CD4-positive, alpha-beta T cell treated with Interleukin-4 for 1 hour (primary cell): ENCODE data around the gene MRPS14.
A peak's percentile ranks its signal among the peaks of the same experiment; 100 is the strongest.
"Not testable (repeated sequence)": the region's sequence is repeated elsewhere in the genome, so short reads cannot be mapped to it uniquely, and the experiment has no call there.

Experiments used
- DNase-seq, 2 donors: peaks; one replicate each; pipeline ENCODE4 v3.0.0-alpha.2; 2020 to 2022

MRPS14 gene

DNA sequence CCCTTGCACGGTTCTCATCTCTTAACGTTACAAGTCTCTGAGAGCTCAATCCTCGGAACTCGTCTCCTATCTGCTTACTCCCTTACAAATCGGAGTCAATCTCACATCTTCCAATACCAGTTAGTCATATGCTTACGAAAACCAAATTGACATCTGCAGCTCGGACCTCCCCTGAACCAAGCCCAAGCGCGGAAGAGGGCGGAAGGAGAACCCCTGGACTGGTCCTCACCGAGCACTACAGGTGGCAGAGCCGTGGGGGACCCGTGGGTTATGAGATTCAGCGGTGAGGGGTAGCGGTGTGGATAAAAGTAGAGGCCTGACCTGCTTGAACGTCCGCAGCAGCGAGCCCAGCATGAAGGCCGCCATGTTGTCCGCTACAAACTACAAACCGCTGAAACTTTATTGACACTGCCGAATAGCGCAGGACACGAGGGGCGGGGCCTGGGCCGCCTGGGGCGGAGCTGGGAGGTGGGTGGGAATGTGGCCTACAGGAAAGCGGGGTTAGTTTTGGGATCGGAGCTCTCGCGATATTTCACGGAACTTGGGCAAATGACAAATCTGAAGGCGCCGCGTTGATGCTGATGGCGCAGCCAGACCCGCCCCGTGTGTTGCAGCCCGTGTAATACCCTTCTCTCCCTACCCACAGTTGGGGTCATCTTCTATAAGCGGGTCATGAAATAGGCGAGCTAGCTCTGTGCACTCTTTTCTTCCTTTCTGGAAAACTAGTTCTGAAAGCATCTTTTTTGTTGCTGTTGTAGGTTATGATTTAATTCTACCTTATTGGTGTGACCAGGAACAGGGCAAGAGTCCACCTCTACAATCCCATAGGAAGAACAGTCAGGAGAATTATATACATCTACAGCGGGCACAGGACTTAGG is at the start of gene MRPS14:
Gene MRPS14 (minus strand): TSS at position 383 of the 879 bp plus-strand sequence. CDS start 17 bp downstream, at position 366.
- peak; percentile 98 to 99 for DNase-seq

DNA sequence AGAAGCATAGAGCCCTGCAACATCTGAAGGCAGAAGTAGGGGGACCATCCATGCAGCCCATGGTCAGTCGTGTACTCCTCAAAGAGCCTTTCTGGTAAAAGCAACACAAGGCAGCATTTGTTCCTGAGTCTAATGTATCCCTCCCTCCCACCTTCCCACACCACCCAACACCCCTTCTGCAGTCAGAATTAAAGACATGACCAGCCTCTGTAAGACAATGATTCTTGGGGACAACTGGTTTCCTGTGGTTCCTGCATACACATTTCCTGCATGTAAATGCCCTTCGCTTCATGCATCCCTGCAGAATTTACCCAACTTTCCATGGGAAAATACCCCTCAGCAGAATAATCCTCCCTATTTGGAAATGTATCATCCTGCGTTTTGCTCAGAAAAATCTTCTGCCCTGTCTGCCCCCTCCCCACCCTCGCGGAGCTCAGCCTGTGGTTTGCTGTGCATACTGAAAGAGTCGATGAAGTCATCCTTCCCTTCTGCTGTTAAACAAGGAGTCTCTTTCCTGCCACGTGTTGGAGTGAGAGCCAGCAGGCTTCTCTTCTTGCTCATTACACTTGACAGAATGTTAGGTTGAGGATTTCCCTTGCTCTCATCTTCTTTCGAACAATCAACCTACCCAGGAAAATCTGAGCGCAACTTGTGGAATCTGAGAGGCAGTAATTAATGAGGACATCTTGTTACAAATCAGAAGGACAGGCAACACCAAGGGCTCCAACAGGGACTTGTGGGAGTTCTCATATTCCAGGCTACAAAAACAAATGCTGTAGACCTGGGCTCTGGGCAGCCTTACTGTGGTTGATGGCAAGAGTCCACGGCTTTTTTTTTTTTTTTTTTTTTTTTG is 49.1 kb upstream of the MRPS14 start:
- DNase-seq = no peak

DNA sequence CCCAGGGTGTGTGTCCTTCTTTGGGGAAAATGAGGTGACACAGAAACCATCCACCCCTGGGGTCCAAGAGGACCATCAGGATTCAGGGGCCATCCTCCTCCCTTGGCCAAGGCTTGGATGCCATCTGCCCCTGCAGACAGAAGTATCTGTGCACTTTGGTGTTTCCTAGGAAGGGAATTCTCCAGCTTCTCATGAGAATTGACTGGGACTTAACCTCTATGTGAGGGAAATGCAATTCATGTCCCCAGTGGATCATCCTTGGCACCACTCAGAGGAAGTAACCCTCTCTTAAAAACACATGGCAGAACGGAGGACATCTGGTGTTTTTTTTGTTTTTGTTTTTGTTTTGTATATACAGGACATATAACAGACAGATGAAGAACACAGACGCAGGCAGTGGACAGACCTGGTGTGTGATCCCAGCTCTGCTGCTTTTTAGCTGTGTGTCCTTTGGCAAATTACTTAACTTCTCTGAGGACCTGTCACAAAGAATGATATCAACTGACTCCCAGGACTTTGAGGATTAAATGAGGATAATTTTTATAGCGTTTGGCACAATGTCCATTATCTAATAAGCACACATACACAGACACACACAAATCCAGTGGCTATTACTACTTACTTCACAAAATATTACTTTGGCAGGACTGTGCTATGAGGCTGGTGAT is 48.2 kb upstream of the MRPS14 start:
- DNase-seq = no peak

GRCh38 chr1:175070818-175071217 is 47.6 kb upstream of the MRPS14 start:
- DNase-seq = no peak

- no peak for DNase-seq
Measured at GRCh38 chr1:175067362-175068106, 44.3 kb upstream of the MRPS14 start, which contains the start of gene TNN. Gene TNN, plus strand, starts transcription at chr1:175067833. Its CDS starts 9,586 bp downstream, at chr1:175077419.

- DNase-seq = no peak
Measured at GRCh38 chr1:175062858-175063257, 39.6 kb upstream of the MRPS14 start.

- DNase-seq = no peak
Measured at GRCh38 chr1:175062339-175062738, 39.1 kb upstream of the MRPS14 start.

- no peak for DNase-seq
Measured at GRCh38 chr1:175054736-175055135, 31.5 kb upstream of the MRPS14 start.

DNA sequence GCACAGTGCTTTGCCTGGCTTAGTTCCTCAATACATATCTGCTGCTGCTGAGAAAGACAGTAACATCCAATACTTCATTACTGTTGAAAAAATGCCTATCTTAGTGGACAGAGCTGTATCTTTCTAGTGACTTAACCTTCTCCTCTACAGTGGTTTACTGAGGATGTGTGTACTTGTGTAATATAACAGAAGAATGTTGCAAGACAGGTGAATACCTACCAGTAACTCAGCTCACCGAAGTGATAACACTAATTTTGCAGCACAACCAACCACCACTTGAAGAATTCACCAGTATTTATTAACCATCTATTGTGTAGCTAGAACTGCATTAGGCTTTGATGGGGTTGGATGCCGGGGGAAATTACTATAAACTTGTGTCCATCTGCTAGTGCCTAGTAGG is 27.8 kb upstream of the MRPS14 start:
- no peak for DNase-seq

GRCh38 chr1:175045519-175045918 is 22.3 kb upstream of the MRPS14 start:
- DNase-seq = no peak

DNA sequence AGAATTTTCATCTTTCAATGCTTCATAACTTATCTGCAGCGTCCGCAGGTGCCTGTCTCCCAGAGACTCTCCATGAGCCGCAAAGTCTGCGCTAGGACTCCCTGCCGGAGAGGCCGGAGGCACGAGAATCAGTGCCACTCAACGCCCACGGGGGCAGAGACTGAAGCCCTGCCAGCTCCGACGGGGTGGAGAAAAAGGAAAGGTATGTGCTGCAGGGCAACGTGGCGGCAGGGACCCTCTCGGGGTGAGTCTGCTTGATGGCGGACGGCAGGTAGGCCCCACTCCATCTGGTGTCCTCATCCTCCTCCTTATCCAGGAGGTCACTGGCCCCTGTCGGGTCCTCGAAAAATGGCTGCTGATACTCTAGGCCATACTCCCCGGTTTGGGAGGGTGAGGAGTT is 21.9 kb upstream of the MRPS14 start:
- no peak for DNase-seq

DNA sequence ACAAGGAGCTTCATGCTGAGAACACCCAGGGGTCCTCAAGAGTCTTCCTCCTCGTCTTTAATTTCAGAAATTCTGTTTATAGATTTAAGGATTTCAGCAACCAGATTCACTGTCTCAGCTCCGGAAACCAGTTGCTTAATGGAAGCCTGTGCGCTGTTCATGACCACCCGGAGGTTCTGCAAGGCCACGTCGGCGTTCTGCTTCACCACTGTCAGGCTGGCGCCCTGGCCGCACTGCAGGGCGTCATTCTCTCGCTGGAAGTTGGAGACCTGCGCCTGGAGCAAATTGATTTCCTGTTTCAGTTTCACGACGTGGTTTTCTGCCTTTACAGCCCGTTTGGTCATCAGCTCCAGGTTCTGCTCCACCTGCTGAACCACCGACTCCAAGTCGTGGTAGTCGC is 21.4 kb upstream of the MRPS14 start:
- not testable (repeated sequence) for DNase-seq

DNA sequence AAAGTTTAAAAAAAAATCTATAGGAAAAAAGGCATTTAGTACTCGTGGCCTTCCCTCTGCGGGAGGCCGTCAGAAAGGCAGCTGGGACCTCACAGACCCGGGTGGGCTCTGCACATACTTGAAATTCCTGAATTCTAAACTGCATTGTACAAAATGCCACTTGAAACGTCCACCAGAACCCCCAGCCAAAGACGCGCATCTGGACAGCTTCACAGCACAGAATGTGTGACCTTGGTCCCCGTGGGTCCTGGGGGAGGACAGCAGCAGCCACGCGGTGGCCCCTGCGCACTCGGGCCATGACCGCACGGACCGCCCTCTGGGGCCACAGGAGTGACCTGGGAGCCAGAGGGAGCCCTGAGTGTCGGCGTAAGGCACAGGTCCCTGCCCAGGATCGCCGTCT is 20.6 kb upstream of the MRPS14 start:
- no peak for DNase-seq

GRCh38 chr1:175042650-175043049 is 19.4 kb upstream of the MRPS14 start:
- no peak for DNase-seq

DNA sequence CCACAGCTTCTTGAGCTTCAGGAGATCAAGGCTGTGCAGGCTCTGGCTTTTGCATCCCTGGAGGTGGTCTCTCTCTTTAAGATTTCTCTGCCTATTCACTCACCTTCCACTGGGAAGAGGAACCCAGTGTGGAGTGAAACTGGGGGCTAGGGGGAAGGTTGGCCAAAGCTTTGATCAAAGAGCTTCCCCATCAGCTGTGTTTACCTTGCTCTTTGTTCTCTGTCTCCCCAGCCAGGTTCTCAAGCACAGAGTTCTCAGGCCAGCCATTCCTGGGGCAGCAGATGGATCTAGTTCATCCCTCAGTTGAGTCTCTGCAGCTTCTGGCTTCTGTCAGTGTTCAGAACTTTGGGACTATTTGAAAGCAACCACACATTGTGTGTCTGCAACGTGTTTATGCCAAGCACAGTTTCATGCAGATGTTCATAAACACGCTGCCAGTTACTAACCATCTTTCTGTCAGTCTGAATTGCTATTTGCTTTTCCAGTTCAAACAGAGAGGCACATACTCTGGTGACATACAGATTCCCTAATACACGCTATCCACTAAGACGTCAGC is 17.2 kb upstream of the MRPS14 start:
- DNase-seq = no peak

DNA sequence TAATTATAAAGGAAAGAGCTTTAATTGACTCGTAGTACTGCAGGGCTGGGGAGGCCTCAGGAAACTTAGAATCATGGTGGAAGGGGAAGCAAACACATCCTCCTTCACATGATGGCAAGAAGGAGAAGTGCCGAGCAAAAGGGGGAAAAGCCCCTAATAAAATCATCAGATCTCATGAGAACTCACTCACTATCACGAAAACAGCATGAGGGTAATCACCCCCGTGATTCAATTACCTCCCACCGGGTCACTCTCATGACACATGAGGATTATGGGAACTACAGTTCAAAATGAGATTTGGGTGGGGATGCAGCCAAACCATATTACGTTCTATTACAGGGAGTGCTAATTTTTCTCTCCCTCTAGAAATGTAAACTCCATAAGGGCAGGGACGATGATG is 14.2 kb upstream of the MRPS14 start:
- no peak for DNase-seq

DNA sequence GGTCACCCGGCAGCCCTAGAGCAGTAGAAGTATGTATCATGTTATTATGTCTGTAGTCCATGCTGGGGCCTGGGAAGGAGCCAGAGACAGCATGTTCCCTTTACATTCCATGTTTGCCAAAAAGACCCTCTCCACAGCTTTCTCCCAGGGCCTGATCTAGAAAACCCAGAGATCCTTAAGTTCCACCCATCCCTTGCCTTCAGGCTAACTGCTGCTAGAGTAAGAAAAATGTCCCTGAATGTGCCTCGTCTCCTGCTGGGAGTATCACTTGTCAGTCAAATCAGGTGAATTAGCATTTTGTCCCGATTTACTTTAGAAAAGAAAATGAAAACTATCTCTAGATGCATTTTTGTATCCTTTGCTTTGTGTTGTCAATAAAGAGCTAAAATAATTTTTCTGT is 13.3 kb upstream of the MRPS14 start:
- DNase-seq = no peak

- DNase-seq = no peak
Measured at GRCh38 chr1:175035865-175036264, 12.6 kb upstream of the MRPS14 start.

- no peak for DNase-seq
Measured at GRCh38 chr1:175034775-175035174, 11.6 kb upstream of the MRPS14 start.

- no peak for DNase-seq
Measured at GRCh38 chr1:175033953-175034352, 10.7 kb upstream of the MRPS14 start.

GRCh38 chr1:175024773-175025172 is 1.5 kb upstream of the MRPS14 start:
- no peak for DNase-seq

GRCh38 chr1:175023922-175024242 is 657 bp upstream of the MRPS14 start:
- not testable (repeated sequence) for DNase-seq
